Measurements from ENCODE around the gene TP73. TPM values are rescaled to one million over a fixed set of nuclear protein-coding genes. Genes with fewer than 3 reads are reported as not detected.
A peak's percentile ranks its signal among the peaks of the same experiment; 100 is the strongest.

The TP73 gene
- total and polyA plus RNA-seq, 11 donors: 0.01 to 0.53 (median 0.15) TPM; not detected in 6

DNA sequence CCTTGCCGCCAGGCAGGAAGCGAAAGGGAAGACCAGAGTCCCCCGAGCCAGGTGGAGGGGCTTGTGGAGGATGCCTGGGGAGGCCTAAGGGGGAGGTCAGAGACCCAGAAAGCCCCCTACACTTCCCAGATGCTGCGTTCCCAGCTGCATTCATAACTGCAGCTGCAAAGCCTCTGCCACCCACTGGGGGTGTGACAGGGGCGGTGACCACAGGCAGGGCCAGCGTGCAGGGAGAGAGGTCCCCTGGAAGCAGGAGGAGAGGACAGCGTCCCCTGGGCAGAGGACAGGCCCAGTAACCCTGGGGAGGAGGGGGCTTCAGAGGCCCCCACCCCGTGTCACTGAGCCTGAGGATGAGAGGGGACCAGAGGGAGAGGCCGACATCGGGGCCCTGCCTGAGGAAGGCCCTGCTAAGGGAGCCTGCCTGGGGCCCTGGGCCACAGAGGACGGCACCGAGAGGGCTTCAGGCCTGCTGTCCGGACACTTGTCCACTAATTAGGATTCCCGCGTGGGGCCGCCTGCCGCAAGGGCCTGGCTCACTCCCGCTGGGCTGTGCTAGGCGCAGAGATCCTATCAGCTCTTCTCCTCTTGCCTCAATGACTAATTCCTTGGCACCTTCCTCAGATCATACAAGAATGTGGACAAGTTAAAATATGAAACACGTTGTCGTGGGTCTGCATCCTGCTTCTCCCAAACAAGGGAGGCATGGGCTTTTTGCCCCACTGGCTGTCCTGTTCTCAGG lies 50.8 kb downstream of the TP73 start:
- ATAC-seq: peak in 1 of 4 donors; percentile 61
- no peak for DNase-seq
- intact Hi-C loops (cut with DNase I): no loop called here
- WGBS, 4 donors: 58 to 66% (median 61%) methylated on average over 16 to 21 of the region's 21 CpGs
- H3K4me1 ChIP-seq: peaks cover 0 to 6% (median 0%) of the 10 kb centered on the region in 12 donors
- no peaks in the 10 kb centered on the region for H3K36me3 ChIP-seq
- no peaks in the 10 kb centered on the region for H3K9me3 ChIP-seq
- H3K27me3 ChIP-seq: peaks cover 0 to 56% (median 8%) of the 10 kb centered on the region in 9 donors
- H3K27ac ChIP-seq: no peak overlapping the region
- no peak for TF ChIP-seq POLR2A (IDR thresholded peaks at IDR 0.05)
- TF ChIP-seq, protein P1, sequence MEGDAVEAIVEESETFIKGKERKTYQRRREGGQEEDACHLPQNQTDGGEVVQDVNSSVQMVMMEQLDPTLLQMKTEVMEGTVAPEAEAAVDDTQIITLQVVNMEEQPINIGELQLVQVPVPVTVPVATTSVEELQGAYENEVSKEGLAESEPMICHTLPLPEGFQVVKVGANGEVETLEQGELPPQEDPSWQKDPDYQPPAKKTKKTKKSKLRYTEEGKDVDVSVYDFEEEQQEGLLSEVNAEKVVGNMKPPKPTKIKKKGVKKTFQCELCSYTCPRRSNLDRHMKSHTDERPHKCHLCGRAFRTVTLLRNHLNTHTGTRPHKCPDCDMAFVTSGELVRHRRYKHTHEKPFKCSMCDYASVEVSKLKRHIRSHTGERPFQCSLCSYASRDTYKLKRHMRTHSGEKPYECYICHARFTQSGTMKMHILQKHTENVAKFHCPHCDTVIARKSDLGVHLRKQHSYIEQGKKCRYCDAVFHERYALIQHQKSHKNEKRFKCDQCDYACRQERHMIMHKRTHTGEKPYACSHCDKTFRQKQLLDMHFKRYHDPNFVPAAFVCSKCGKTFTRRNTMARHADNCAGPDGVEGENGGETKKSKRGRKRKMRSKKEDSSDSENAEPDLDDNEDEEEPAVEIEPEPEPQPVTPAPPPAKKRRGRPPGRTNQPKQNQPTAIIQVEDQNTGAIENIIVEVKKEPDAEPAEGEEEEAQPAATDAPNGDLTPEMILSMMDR (IDR thresholded peaks at IDR 0.05): no peak
- no peak overlapping the region for H3K4me3 ChIP-seq

DNA sequence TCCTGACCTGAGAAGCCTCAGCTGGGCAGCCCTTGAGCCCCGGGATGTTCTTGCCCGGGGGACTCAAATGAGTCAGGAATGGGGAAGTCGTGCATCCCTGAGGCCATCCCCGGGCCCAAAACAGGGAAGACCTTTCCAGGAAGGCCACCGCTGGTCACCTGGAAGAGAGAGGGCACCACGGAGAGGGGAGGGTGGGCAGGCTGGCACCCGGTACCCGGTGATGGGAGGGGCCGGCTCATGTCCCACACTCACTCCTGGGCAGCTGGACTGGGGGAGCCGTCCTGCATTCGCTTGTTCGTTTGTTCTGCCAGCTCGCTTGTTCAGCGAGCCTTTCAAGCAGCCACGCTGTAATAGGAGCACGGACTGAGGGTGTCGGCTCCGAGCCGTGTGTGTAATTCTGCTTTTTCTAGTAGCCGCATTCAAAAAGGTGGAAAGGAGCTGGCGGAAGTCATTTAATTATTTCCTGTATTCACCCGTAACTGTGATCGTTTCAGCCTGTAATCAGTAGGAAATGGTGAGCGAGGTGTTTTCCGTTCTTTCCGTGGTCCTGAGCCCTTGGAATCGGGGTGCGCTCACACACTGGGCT lies 51.6 kb downstream of the TP73 start:
- peaks cover 0 to 56% (median 15%) of the 10 kb centered on the region in 9 donors for H3K27me3 ChIP-seq
- H3K27ac ChIP-seq: no peak overlapping the region
- no peak for TF ChIP-seq POLR2A (IDR thresholded peaks at IDR 0.05)
- DNase-seq (no peak), ATAC-seq (no peak)
- H3K9me3 ChIP-seq: no peaks in the 10 kb centered on the region
- H3K36me3 ChIP-seq: no peaks in the 10 kb centered on the region
- 60 to 62% (median 61%) methylated on average over 28 of the region's 28 CpGs for WGBS, 4 donors
- no peak overlapping the region for H3K4me3 ChIP-seq
- peaks cover 0 to 6% (median 0%) of the 10 kb centered on the region in 12 donors for H3K4me1 ChIP-seq
- intact Hi-C loops (cut with DNase I): no loop called here

DNA sequence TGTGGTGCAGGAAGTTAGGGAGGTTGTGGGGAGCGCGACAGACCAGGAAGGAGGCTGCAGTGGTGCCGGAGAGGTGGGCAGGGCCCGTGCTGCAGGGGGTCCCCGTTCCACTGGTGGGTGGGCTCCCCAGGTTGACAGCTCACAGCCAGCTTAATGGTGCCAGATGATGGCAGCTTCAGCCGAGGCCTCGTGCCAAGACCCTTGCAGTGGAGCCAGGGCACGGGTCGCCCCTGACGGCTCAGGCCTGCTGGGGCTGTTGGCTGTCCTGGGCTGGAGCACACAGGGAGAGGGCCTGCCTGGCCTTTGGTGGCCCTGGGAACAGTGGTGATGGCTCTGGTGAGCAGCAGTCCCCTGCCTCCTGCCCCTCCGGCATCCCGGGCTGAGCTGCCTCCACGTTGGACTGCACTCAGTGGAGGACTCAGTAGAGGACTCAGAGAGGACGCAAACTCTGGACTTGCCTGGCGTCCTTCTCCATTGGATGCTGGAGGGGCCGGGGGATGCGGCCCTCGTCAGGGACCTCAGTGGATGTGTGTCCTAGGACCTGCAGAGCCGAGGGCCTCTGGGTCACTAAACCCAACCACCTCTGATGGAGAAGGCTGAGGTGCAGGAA lies 53.1 kb downstream of the TP73 start:
- Histone ChIP-seq H3K9me3 (no peaks in the 10 kb centered on the region), H3K27me3 (peaks cover 8 to 61% (median 25%) of the 10 kb centered on the region in 9 donors), H3K4me1 (peaks cover 0 to 6% (median 0%) of the 10 kb centered on the region in 12 donors), H3K27ac (no peak overlapping the region), H3K4me3 (no peak overlapping the region), H3K36me3 (no peaks in the 10 kb centered on the region)
- TF ChIP-seq POLR2A (IDR thresholded peaks at IDR 0.05): no peak
- TF ChIP-seq, protein P1 (IDR thresholded peaks at IDR 0.05): no peak
- ATAC-seq: no peak
- 82 to 94% (median 83%) methylated on average over 12 to 19 of the region's 19 CpGs for WGBS, 4 donors
- no peak for DNase-seq
- intact Hi-C loops (cut with DNase I): no loop called here

DNA sequence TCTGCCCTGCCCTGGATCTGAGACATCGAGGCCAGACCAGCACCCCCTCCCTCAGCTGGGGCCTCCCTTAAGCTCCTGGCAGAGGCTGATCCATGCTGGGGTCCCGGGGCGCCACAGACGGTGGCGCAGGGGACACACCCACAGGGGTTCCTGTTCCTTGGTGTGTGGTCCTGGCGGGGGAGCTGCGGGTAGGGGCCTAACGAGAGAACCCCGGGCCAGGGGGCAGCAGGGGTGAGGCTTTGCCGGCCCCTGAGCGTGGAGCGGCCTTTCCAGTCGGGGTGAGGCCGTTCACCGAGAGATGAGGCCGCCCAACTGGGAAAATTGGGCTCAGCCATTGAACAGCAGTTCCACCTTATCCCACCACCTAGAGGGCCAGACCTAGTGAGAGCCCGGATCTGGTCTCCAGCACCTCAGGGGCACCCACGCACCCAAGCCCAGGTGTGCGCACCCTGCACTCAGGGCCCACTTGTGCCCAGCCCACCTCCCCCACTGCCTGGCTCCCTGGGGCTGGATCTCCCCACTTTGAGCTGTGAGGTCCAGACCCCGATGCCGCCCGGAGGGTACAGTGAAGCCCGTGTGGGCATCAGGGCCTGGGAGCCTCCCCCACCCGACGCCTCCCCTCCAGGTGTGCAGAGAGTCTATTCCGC lies 54.5 kb downstream of the TP73 start:
- DNase-seq: no peak
- Histone ChIP-seq H3K9me3 (no peaks in the 10 kb centered on the region), H3K27me3 (peaks cover 8 to 69% (median 26%) of the 10 kb centered on the region in 9 donors), H3K4me1 (peaks cover 0 to 6% (median 0%) of the 10 kb centered on the region in 12 donors), H3K4me3 (no peak overlapping the region), H3K27ac (no peak overlapping the region), H3K36me3 (no peaks in the 10 kb centered on the region)
- ATAC-seq: no peak
- intact Hi-C loops (cut with DNase I): no loop called here
- 77 to 87% (median 85%) methylated on average over 11 to 26 of the region's 26 CpGs for WGBS, 4 donors
- TF ChIP-seq POLR2A (IDR thresholded peaks at IDR 0.05): no peak
- TF ChIP-seq, protein P1 (IDR thresholded peaks at IDR 0.05): no peak

Measured in heart left ventricle (tissue), 16 donors.